IMR-90 (cell line): ENCODE data around the gene GPC5. TPM values are rescaled to one million over a fixed set of nuclear protein-coding genes. Genes with fewer than 3 reads are reported as not detected.

Source experiments
- ATAC-seq: fragments of 200-7000 bp; cut with Tn5 transposase; 2 replicates; pipeline ENCODE4 v1.9.1; 2020; ENCODE audit warnings: low read depth, mild to moderate bottlenecking, moderate library complexity
- BruUV-seq: library from RNA; stranded (reverse); fragments of 400-500 nt; replicated peaks from 2 replicates; lab custom pipeline; 2021; lab: Mats Ljungman, UMichigan
- CTCF ChIA-PET: fragments of 300-600 bp; formaldehyde crosslinking; extraction: SDS; loops from one replicate; lab custom pipeline; 2021; ENCODE audit warnings: antibody characterized with exemption; lab: Yijun Ruan, JAX
- POLR2A ChIA-PET: fragments of 300-600 bp; sonication (Branson Sonifier 250); formaldehyde crosslinking; loops from one replicate; lab custom pipeline; 2022; ENCODE audit warnings: antibody characterized with exemption; ENCODE audit not compliant: unreplicated experiment; lab: Charles Lee
- DNase-seq: peaks from one replicate; pipeline ENCODE4 v3.0.0; 2013
- H2AFZ ChIP-seq: replicated peaks from 2 replicates; pipeline ENCODE3; 2013; ENCODE audit warnings: low read length, mild to moderate bottlenecking; ENCODE audit not compliant: poor library complexity
- H2AK5ac ChIP-seq: 2 replicates; pipeline ENCODE4 v1.6.1; 2013; ENCODE audit warnings: low read depth, low read length, inconsistent platforms
- H2AK9ac ChIP-seq: replicated peaks from 2 replicates; pipeline ENCODE3; 2013; ENCODE audit warnings: mild to moderate bottlenecking, low read depth, low read length, moderate library complexity; ENCODE audit not compliant: poor library complexity
- H2BK120ac ChIP-seq: 2 replicates; pipeline ENCODE4 v1.6.1; 2013; ENCODE audit warnings: low read depth, low read length, inconsistent platforms
- H2BK15ac ChIP-seq: 3 replicates; pipeline ENCODE4 v1.6.1; 2013; ENCODE audit warnings: low read depth, low read length, inconsistent platforms
- H2BK20ac ChIP-seq: 2 replicates; pipeline ENCODE4 v1.6.1; 2013; ENCODE audit warnings: low read depth, mild to moderate bottlenecking, inconsistent platforms, low read length, moderate library complexity
- H2BK5ac ChIP-seq: 2 replicates; pipeline ENCODE4 v1.6.1; 2013; ENCODE audit warnings: mild to moderate bottlenecking, low read depth, low read length, inconsistent platforms; ENCODE audit not compliant: poor library complexity, severe bottlenecking
- H3K14ac ChIP-seq: replicated peaks from 2 replicates; pipeline ENCODE4 v1.6.1; 2013; ENCODE audit warnings: low read depth, low read length, inconsistent platforms
- H3K18ac ChIP-seq: 2 replicates; pipeline ENCODE4 v1.6.1; 2013; ENCODE audit warnings: low read depth, low read length, control low read depth
- H3K23ac ChIP-seq: 2 replicates; pipeline ENCODE4 v1.6.1; 2013; ENCODE audit warnings: low read depth, low read length, inconsistent platforms
- H3K27ac ChIP-seq: 2 replicates; pipeline ENCODE4 v1.5.1; 2013; ENCODE audit warnings: mild to moderate bottlenecking, control low read depth, low read length; ENCODE audit not compliant: insufficient read depth
- H3K27me3 ChIP-seq: 2 replicates; pipeline ENCODE4 v1.6.1; 2013; ENCODE audit warnings: low read length; ENCODE audit not compliant: control insufficient read depth, insufficient read depth
- H3K36me3 ChIP-seq: 2 replicates; pipeline ENCODE4 v1.6.1; 2013; ENCODE audit warnings: low read length, mixed read lengths; ENCODE audit not compliant: control insufficient read depth, insufficient read depth
- H3K4ac ChIP-seq: 2 replicates; pipeline ENCODE4 v1.6.1; 2013; ENCODE audit warnings: low read depth, low read length, inconsistent platforms
- H3K4me1 ChIP-seq: 2 replicates; pipeline ENCODE4 v1.6.1; 2013; ENCODE audit warnings: low read length, mixed read lengths; ENCODE audit not compliant: control insufficient read depth, insufficient read depth
- H3K4me2 ChIP-seq: 2 replicates; pipeline ENCODE4 v1.6.1; 2013; ENCODE audit warnings: low read depth, mild to moderate bottlenecking, control low read depth, low read length, moderate library complexity
- H3K4me3 ChIP-seq: 2 replicates; pipeline ENCODE4 v1.5.1; 2013; ENCODE audit warnings: low read depth, mild to moderate bottlenecking, control low read depth, low read length, moderate library complexity; ENCODE audit not compliant: insufficient read depth
- H3K56ac ChIP-seq: 2 replicates; pipeline ENCODE4 v1.6.1; 2013; ENCODE audit warnings: low read length, inconsistent platforms; ENCODE audit not compliant: insufficient read depth; ENCODE audit errors: extremely low read depth
- H3K79me1 ChIP-seq, 2 experiments: 2 replicates each; pipeline ENCODE4 v1.6.1; 2013; ENCODE audit warnings: low read length in 2 of 2, inconsistent platforms in 1 of 2, low read depth in 1 of 2
- H3K9ac ChIP-seq: 2 replicates; pipeline ENCODE4 v1.6.1; 2013; ENCODE audit warnings: low read depth, low read length, control low read depth
- H3K9me1 ChIP-seq: 2 replicates; pipeline ENCODE4 v1.6.1; 2013; ENCODE audit warnings: low read length, inconsistent platforms; ENCODE audit not compliant: insufficient read depth
- H3K9me3 ChIP-seq: 2 replicates; pipeline ENCODE4 v1.6.1; 2013; ENCODE audit warnings: low read length; ENCODE audit not compliant: control insufficient read depth, insufficient read depth
- H4K20me1 ChIP-seq: 2 replicates; pipeline ENCODE4 v1.6.1; 2013; ENCODE audit warnings: low read length, inconsistent platforms; ENCODE audit not compliant: insufficient read depth
- H4K5ac ChIP-seq: 2 replicates; pipeline ENCODE4 v1.6.1; 2013; ENCODE audit warnings: mild to moderate bottlenecking, low read depth, low read length, control low read depth
- H4K8ac ChIP-seq, 2 experiments: 2 replicates each; pipeline ENCODE4 v1.6.1; 2013; ENCODE audit warnings: low read depth in 2 of 2, low read length in 2 of 2, control low read depth in 1 of 2, inconsistent platforms in 1 of 2
- H4K91ac ChIP-seq: 2 replicates; pipeline ENCODE4 v1.6.1; 2013; ENCODE audit warnings: low read depth, low read length, inconsistent platforms; ENCODE audit not compliant: insufficient read depth
- FOS ChIP-seq: fragments of 150-350 bp; IDR thresholded peaks from 2 replicates; pipeline ENCODE4 v1.6.1; 2016; ENCODE audit warnings: low read depth, low read length
- dilution Hi-C: fragments of 300-500 bp; cut with HindIII; formaldehyde crosslinking; loops from one replicate; pipeline ENCODE4 v1.14.3; 2018; ENCODE audit warnings: low sequenced_read_pairs; ENCODE audit not compliant: unreplicated experiment
- in situ Hi-C: fragments of 300-500 bp; cut with MboI; formaldehyde crosslinking; loops from 3 replicates; pipeline ENCODE4 v1.14.3; 2019; ENCODE audit warnings: low sequenced_read_pairs, inconsistent platforms, mixed read lengths
- intact Hi-C: fragments of 100-400 bp; cut with micrococcal nuclease; formaldehyde crosslinking; loops from 2 replicates; pipeline ENCODE4 v1.10.0; 2022
- polyA plus RNA-seq, 3 experiments: library from polyadenylated mRNA; depleted of rRNA; stranded (reverse); fragments of >200 nt; gene quantifications; 2 replicates each; pipeline ENCODE4 v1.2.3, GENCODE V29; 2012; ENCODE audit warnings: low replicate concordance in 1 of 3
- total RNA-seq: library from RNA; depleted of rRNA; stranded (reverse); fragments of >200 nt; gene quantifications from 2 replicates; pipeline ENCODE4 v1.2.3, GENCODE V29; 2012

Gene GPC5
- total and polyA plus RNA-seq, 2 of the 4 experiments (the other 2 are of a cell fraction) = 0.94 to 1.8 TPM

- POLR2A ChIA-PET = no interaction called here
- in situ Hi-C loops = no loop called here
These were observed 1451.0 kb downstream of the GPC5 start for GRCh38 chr13:92849381-92849780.

More at GRCh38 chr13:92849381-92849780, 1451.0 kb downstream of the GPC5 start:
- Histone ChIP-seq H3K9me3 (no peaks in the 10 kb centered on the region), H2AK5ac (no peak overlapping the region), H3K4me3 (no peak overlapping the region), H3K27ac (no peak overlapping the region), H3K4me2 (no peak overlapping the region), H4K91ac (no peak overlapping the region), H3K4me1 (no peaks in the 10 kb centered on the region), H3K56ac (no peak overlapping the region), H3K9ac (no peak overlapping the region), H3K18ac (no peak overlapping the region), H3K79me1 (no peaks in the 10 kb centered on the region), H4K5ac (no peak overlapping the region), H4K8ac (no peak overlapping the region), H4K20me1 (no peaks in the 10 kb centered on the region), H3K27me3 (no peaks in the 10 kb centered on the region), H2AFZ (no peak overlapping the region), H3K9me1 (no peaks in the 10 kb centered on the region), H2BK15ac (no peak overlapping the region), H3K23ac (no peak overlapping the region), H2BK120ac (no peak overlapping the region), H2BK5ac (no peak overlapping the region), H3K4ac (no peak overlapping the region), H2BK20ac (no peak overlapping the region), H3K14ac (no peak overlapping the region), H3K36me3 (no peaks in the 10 kb centered on the region), H2AK9ac (no peak overlapping the region)
- intact Hi-C loops (loop anchor here (10.0 kb wide), 1 partner anchor 915 kb away; no protein-coding TSS in a partner anchor), dilution Hi-C loops (no loop called here)
- DNase-seq (no peak), ATAC-seq (no peak)
- BruUV-seq = no TSS peak
- no peak for TF ChIP-seq FOS
- CTCF ChIA-PET = interaction anchor here (1.1 kb wide), 1 partner anchor 10 kb away, joined by 3 read pairs; no protein-coding TSS in a partner anchor
